Ascending aorta (tissue), 2 donors: ENCODE results near the gene RGS9. TPM values are rescaled to one million over a fixed set of nuclear protein-coding genes. Genes with fewer than 3 reads are reported as not detected.

Source experiments
- DNase-seq, 2 donors: peaks; one replicate each; pipeline ENCODE4 v3.0.0-alpha.2; 2019; ENCODE audit warnings: low spot score in 2 of 2
- H3K27ac ChIP-seq, 2 donors: fragments of 200-600 bp; sonication (generic); one replicate each; pipeline ENCODE4 v1.5.1; 2016 to 2017; ENCODE audit warnings: mild to moderate bottlenecking in 1 of 2
- H3K27me3 ChIP-seq: fragments of 200-600 bp; sonication (generic); one replicate; pipeline ENCODE4 v1.5.1; 2017
- H3K36me3 ChIP-seq, 2 donors: fragments of 200-600 bp; sonication (generic); one replicate each; pipeline ENCODE4 v1.5.1; 2016
- H3K4me1 ChIP-seq, 2 donors: fragments of 200-600 bp; sonication (generic); one replicate each; pipeline ENCODE4 v1.5.1; 2016 to 2017; ENCODE audit warnings: mild to moderate bottlenecking in 1 of 2
- H3K4me3 ChIP-seq, 2 donors: fragments of 200-600 bp; sonication (generic); one replicate each; pipeline ENCODE4 v1.5.1; 2016 to 2017; ENCODE audit warnings: mild to moderate bottlenecking in 1 of 2
- H3K9me3 ChIP-seq, 2 donors: fragments of 200-600 bp; sonication (generic); one replicate each; pipeline ENCODE4 v1.5.1; 2016
- CTCF ChIP-seq, 3 experiments: fragments of 200-600 bp in 2 of 3; fragments of 450-650 bp in 1 of 3; sonication (generic) in 2 of 3; IDR thresholded peaks; one replicate each; pipeline ENCODE4 v1.5.1; 2016 to 2019; ENCODE audit warnings: antibody characterized with exemption in 3 of 3, mild to moderate bottlenecking in 1 of 3, moderate library complexity in 1 of 3
- intact Hi-C: fragments of 100-400 bp; cut with DNase I; formaldehyde crosslinking; loops from one replicate; pipeline ENCODE4 v1.15.1; 2023
- total RNA-seq: library from RNA; depleted of rRNA; stranded (reverse); fragments of >200 nt; gene quantifications from one replicate; pipeline ENCODE4 v1.1.0, GENCODE V29; 2016

RGS9 gene
- total RNA-seq, 1 donor from 2014 or later, result 0.21 TPM

- TF ChIP-seq CTCF (IDR thresholded peaks at IDR 0.05), result no peak
- H3K36me3 ChIP-seq, result no peaks in the 10 kb centered on the region
- peak overlapping the region; percentile 69 to 70 for H3K4me3 ChIP-seq
- no peaks in the 10 kb centered on the region for H3K27me3 ChIP-seq
- H3K4me1 ChIP-seq, result peaks cover 0 to 6% of the 10 kb centered on the region in 2 donors
- intact Hi-C loops, result loop anchor here (2.0 kb wide), 2 partner anchors 13 to 17 kb away; partner anchors contain the start of gene RGS9
- no peaks in the 10 kb centered on the region for H3K9me3 ChIP-seq
- no peak for DNase-seq
- peak overlapping the region; percentile 86 to 89 for H3K27ac ChIP-seq
These were observed 13.2 kb upstream of the RGS9 start for GRCh38 chr17:65123757-65124675.

GRCh38 chr17:65130832-65131231, 6.3 kb upstream of the RGS9 start:
- Histone ChIP-seq H3K36me3 (no peaks in the 10 kb centered on the region), H3K4me1 (no peaks in the 10 kb centered on the region), H3K27ac (no peak overlapping the region), H3K4me3 (no peak overlapping the region), H3K27me3 (no peaks in the 10 kb centered on the region), H3K9me3 (no peaks in the 10 kb centered on the region)
- no peak for DNase-seq
- intact Hi-C loops, result no loop called here
- TF ChIP-seq CTCF (IDR thresholded peaks at IDR 0.05), result no peak

GRCh38 chr17:65131240-65131639, 5.9 kb upstream of the RGS9 start:
- H3K36me3 ChIP-seq, result no peaks in the 10 kb centered on the region
- H3K4me1 ChIP-seq, result no peaks in the 10 kb centered on the region
- no peaks in the 10 kb centered on the region for H3K9me3 ChIP-seq
- DNase-seq, result no peak
- H3K4me3 ChIP-seq, result no peak overlapping the region
- TF ChIP-seq CTCF (IDR thresholded peaks at IDR 0.05), result no peak
- H3K27ac ChIP-seq, result no peak overlapping the region
- intact Hi-C loops, result no loop called here
- H3K27me3 ChIP-seq, result no peaks in the 10 kb centered on the region

GRCh38 chr17:65131946-65132345, 5.2 kb upstream of the RGS9 start:
- Histone ChIP-seq H3K27me3 (no peaks in the 10 kb centered on the region), H3K9me3 (no peaks in the 10 kb centered on the region), H3K27ac (no peak overlapping the region), H3K36me3 (no peaks in the 10 kb centered on the region), H3K4me1 (no peaks in the 10 kb centered on the region), H3K4me3 (no peak overlapping the region)
- TF ChIP-seq CTCF (IDR thresholded peaks at IDR 0.05), result no peak
- DNase-seq, result no peak
- intact Hi-C loops, result no loop called here

- intact Hi-C loops, result no loop called here
These were observed 3.1 kb upstream of the RGS9 start for GRCh38 chr17:65134035-65134434.

More at GRCh38 chr17:65134035-65134434, 3.1 kb upstream of the RGS9 start:
- peaks cover 5 to 7% of the 10 kb centered on the region in 2 donors for H3K4me1 ChIP-seq
- H3K27ac ChIP-seq, result no peak overlapping the region
- H3K27me3 ChIP-seq, result no peaks in the 10 kb centered on the region
- H3K4me3 ChIP-seq, result no peak overlapping the region
- H3K9me3 ChIP-seq, result no peaks in the 10 kb centered on the region
- DNase-seq, result no peak
- no peaks in the 10 kb centered on the region for H3K36me3 ChIP-seq
- no peak for TF ChIP-seq CTCF (IDR thresholded peaks at IDR 0.05)
